Measurements from ENCODE around the gene C14orf39. TPM values are rescaled to one million over a fixed set of nuclear protein-coding genes. Genes with fewer than 3 reads are reported as not detected.

C14orf39 gene
- total and polyA plus RNA-seq, 2 experiments from 2014 or later = 0.28 to 3.4 TPM

DNA sequence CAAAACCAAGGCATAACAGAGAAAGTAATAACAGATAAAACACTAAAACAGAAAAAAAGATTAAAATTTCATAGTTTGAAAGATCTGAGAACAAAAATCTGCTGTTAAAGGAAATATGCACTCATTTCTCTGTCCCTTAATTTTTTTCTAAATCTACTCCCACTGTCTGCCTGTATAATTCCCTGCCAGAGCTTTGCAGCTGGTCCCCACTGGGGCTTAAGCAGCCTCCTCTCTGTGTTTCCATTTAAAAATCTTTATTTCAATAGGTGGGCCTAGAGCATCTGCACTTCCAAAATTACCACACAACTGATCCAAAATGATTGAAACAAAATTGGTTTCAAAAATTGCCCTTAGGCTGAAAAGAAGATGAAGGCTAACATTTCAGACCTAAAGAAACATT is 16.7 kb upstream of the C14orf39 start (continued):
- TF ChIP-seq STAT1 (IDR thresholded peaks at IDR 0.05; ENCODE audit: unreplicated experiment) = no peak
- TF ChIP-seq, protein P1, sequence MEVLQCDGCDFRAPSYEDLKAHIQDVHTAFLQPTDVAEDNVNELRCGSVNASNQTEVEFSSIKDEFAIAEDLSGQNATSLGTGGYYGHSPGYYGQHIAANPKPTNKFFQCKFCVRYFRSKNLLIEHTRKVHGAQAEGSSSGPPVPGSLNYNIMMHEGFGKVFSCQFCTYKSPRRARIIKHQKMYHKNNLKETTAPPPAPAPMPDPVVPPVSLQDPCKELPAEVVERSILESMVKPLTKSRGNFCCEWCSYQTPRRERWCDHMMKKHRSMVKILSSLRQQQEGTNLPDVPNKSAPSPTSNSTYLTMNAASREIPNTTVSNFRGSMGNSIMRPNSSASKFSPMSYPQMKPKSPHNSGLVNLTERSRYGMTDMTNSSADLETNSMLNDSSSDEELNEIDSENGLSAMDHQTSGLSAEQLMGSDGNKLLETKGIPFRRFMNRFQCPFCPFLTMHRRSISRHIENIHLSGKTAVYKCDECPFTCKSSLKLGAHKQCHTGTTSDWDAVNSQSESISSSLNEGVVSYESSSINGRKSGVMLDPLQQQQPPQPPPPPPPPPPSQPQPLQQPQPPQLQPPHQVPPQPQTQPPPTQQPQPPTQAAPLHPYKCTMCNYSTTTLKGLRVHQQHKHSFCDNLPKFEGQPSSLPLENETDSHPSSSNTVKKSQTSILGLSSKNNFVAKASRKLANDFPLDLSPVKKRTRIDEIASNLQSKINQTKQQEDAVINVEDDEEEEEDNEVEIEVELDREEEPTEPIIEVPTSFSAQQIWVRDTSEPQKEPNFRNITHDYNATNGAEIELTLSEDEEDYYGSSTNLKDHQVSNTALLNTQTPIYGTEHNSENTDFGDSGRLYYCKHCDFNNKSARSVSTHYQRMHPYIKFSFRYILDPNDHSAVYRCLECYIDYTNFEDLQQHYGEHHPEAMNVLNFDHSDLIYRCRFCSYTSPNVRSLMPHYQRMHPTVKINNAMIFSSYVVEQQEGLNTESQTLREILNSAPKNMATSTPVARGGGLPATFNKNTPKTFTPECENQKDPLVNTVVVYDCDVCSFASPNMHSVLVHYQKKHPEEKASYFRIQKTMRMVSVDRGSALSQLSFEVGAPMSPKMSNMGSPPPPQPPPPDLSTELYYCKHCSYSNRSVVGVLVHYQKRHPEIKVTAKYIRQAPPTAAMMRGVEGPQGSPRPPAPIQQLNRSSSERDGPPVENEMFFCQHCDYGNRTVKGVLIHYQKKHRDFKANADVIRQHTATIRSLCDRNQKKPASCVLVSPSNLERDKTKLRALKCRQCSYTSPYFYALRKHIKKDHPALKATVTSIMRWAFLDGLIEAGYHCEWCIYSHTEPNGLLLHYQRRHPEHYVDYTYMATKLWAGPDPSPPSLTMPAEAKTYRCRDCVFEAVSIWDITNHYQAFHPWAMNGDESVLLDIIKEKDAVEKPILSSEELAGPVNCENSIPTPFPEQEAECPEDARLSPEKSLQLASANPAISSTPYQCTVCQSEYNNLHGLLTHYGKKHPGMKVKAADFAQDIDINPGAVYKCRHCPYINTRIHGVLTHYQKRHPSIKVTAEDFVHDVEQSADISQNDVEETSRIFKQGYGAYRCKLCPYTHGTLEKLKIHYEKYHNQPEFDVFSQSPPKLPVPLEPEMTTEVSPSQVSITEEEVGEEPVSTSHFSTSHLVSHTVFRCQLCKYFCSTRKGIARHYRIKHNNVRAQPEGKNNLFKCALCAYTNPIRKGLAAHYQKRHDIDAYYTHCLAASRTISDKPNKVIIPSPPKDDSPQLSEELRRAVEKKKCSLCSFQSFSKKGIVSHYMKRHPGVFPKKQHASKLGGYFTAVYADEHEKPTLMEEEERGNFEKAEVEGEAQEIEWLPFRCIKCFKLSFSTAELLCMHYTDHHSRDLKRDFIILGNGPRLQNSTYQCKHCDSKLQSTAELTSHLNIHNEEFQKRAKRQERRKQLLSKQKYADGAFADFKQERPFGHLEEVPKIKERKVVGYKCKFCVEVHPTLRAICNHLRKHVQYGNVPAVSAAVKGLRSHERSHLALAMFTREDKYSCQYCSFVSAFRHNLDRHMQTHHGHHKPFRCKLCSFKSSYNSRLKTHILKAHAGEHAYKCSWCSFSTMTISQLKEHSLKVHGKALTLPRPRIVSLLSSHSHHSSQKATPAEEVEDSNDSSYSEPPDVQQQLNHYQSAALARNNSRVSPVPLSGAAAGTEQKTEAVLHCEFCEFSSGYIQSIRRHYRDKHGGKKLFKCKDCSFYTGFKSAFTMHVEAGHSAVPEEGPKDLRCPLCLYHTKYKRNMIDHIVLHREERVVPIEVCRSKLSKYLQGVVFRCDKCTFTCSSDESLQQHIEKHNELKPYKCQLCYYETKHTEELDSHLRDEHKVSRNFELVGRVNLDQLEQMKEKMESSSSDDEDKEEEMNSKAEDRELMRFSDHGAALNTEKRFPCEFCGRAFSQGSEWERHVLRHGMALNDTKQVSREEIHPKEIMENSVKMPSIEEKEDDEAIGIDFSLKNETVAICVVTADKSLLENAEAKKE (CRISPR knock-in tag; IDR thresholded peaks at IDR 0.05) = no peak
- no peak for TF ChIP-seq POLR2AphosphoS5 (IDR thresholded peaks at IDR 0.05; ENCODE audit: low read depth)
- no peak for TF ChIP-seq EZH2 (IDR thresholded peaks at IDR 0.05; ENCODE audit: low read depth, unreplicated experiment)
- TF ChIP-seq ZNF114 (CRISPR knock-in tag; IDR thresholded peaks at IDR 0.05) = no peak
- TF ChIP-seq EZH2phosphoT487 (IDR thresholded peaks at IDR 0.05; ENCODE audit: unreplicated experiment) = no peak

DNA sequence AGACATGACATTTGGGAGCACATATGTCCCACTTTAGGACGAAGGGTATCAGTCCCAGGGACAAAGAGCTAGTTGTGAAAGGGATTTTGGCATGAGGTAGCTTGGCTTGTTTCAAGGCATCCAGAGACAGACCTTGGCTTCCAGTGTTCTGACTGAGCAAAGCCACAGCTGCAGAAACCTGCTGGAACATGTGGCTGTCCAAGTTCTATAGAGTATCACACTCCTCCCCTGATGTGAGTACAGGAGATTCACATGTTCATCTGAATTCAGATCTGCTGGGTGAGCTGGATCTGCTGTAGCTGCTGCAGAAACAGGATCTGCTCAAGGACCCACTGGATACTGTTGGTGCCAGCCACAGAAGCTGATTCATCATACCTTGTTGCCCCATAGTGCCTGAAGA is 10.1 kb upstream of the C14orf39 start:
- no peaks in the 10 kb centered on the region for H3F3A ChIP-seq (replicated peaks; ENCODE audit: low read depth)
- H3K4me1 ChIP-seq (ENCODE audit: insufficient read depth) = peaks cover 7% of the 10 kb centered on the region; the same call in 1 of the 2 replicates
- H3K9me2 ChIP-seq (ENCODE audit: insufficient read depth) = peaks cover 12% of the 10 kb centered on the region; the same call in 1 of the 2 replicates
- Mint-ChIP-seq H3K4me3 (no peak overlapping the region), H3K36me3 (ENCODE audit: low read depth) (no peaks in the 10 kb centered on the region), H3K4me1 (no peaks in the 10 kb centered on the region), H3K9me3 (no peaks in the 10 kb centered on the region), H3K27ac (no peak overlapping the region), H3K27me3 (ENCODE audit: insufficient read depth, low read depth, poor library complexity) (peaks cover 1% of the 10 kb centered on the region)
- H2AFZ ChIP-seq = no peak overlapping the region
- DNase-seq (ENCODE audit: low spot score) = no peak
- no peaks in the 10 kb centered on the region for H4K20me1 ChIP-seq (replicated peaks; ENCODE audit: insufficient read depth)
- no peak overlapping the region for H3K4me3 ChIP-seq
- H3K27ac ChIP-seq (ENCODE audit: low read depth) = no peak overlapping the region
- no peaks in the 10 kb centered on the region for H3K79me2 ChIP-seq (replicated peaks; ENCODE audit: insufficient read depth)
- no peak overlapping the region for H3K4me2 ChIP-seq
- no peak for ATAC-seq
- no peaks in the 10 kb centered on the region for H3K36me3 ChIP-seq (ENCODE audit: insufficient read depth)
- 0 out of 2 replicates have a peak, but pooled peaks cover 2% of the 10 kb centered on the region for H3K27me3 ChIP-seq (ENCODE audit: insufficient read depth)
- TF ChIP-seq, protein P2, sequence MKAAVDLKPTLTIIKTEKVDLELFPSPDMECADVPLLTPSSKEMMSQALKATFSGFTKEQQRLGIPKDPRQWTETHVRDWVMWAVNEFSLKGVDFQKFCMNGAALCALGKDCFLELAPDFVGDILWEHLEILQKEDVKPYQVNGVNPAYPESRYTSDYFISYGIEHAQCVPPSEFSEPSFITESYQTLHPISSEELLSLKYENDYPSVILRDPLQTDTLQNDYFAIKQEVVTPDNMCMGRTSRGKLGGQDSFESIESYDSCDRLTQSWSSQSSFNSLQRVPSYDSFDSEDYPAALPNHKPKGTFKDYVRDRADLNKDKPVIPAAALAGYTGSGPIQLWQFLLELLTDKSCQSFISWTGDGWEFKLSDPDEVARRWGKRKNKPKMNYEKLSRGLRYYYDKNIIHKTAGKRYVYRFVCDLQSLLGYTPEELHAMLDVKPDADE (IDR thresholded peaks at IDR 0.05) = no peak
- TF ChIP-seq ZNF331 (CRISPR knock-in tag; IDR thresholded peaks at IDR 0.05; ENCODE audit: low read depth) (no peak), EZH2 (IDR thresholded peaks at IDR 0.05; ENCODE audit: low read depth, unreplicated experiment) (no peak), ZNF114 (CRISPR knock-in tag; IDR thresholded peaks at IDR 0.05) (no peak), POLR2AphosphoS5 (IDR thresholded peaks at IDR 0.05; ENCODE audit: low read depth) (no peak), NANOG (IDR thresholded peaks at IDR 0.05; ENCODE audit: borderline replicate concordance) (no peak), EZH2phosphoT487 (IDR thresholded peaks at IDR 0.05; ENCODE audit: unreplicated experiment) (no peak), CREB1 (CRISPR knock-in tag; IDR thresholded peaks at IDR 0.05; ENCODE audit: low read depth) (no peak)

All from GM23338 (cell line).